ENCODE measurements around the gene WDFY2.
"Not testable (repeated sequence)": the region's sequence is repeated elsewhere in the genome, so short reads cannot be mapped to it uniquely, and the experiment has no call there.

Gene WDFY2

GRCh38 chr13:51666374-51666773 lies 82.1 kb downstream of the WDFY2 start:
- DNase-seq (ENCODE audit: low read depth) = no peak

GRCh38 chr13:51666839-51667238 lies 82.6 kb downstream of the WDFY2 start:
- no peak for DNase-seq (ENCODE audit: low read depth)

GRCh38 chr13:51668580-51669195 lies 84.4 kb downstream of the WDFY2 start:
- DNase-seq (ENCODE audit: low read depth) = no peak

- no peak for DNase-seq (ENCODE audit: low read depth)
Observed at GRCh38 chr13:51673165-51673564, 88.9 kb downstream of the WDFY2 start.

GRCh38 chr13:51674276-51674675 lies 90.0 kb downstream of the WDFY2 start:
- no peak for DNase-seq (ENCODE audit: low read depth)

GRCh38 chr13:51675385-51675784 lies 91.1 kb downstream of the WDFY2 start:
- DNase-seq (ENCODE audit: low read depth) = no peak

- no peak for DNase-seq (ENCODE audit: low read depth)
Observed at GRCh38 chr13:51675877-51676276, 91.6 kb downstream of the WDFY2 start.

- no peak for DNase-seq (ENCODE audit: low read depth)
Observed at GRCh38 chr13:51676739-51677138, 92.5 kb downstream of the WDFY2 start.

- DNase-seq (ENCODE audit: low read depth) = no peak
Observed at GRCh38 chr13:51678420-51678819, 94.2 kb downstream of the WDFY2 start.

GRCh38 chr13:51679616-51680015 lies 95.4 kb downstream of the WDFY2 start:
- DNase-seq (ENCODE audit: low read depth) = no peak

GRCh38 chr13:51681037-51681678 lies 96.9 kb downstream of the WDFY2 start:
- no peak for DNase-seq (ENCODE audit: low read depth)

GRCh38 chr13:51682686-51683085 lies 98.4 kb downstream of the WDFY2 start:
- no peak for DNase-seq (ENCODE audit: low read depth)

- DNase-seq (ENCODE audit: low read depth) = no peak
Observed at GRCh38 chr13:51683597-51683996, 99.3 kb downstream of the WDFY2 start.

GRCh38 chr13:51684076-51684475 lies 99.8 kb downstream of the WDFY2 start:
- no peak for DNase-seq (ENCODE audit: low read depth)

GRCh38 chr13:51687947-51688714 lies 103.9 kb downstream of the WDFY2 start:
- DNase-seq (ENCODE audit: low read depth) = no peak

- no peak for DNase-seq (ENCODE audit: low read depth)
Observed at GRCh38 chr13:51688937-51689662, 104.8 kb downstream of the WDFY2 start.

- DNase-seq (ENCODE audit: low read depth) = no peak
Observed at GRCh38 chr13:51689663-51689996, 105.4 kb downstream of the WDFY2 start.

GRCh38 chr13:51695677-51696076 lies 111.4 kb downstream of the WDFY2 start:
- DNase-seq (ENCODE audit: low read depth) = not testable (repeated sequence)

- DNase-seq (ENCODE audit: low read depth) = no peak
Observed at GRCh38 chr13:51697181-51697580, 112.9 kb downstream of the WDFY2 start.

- no peak for DNase-seq (ENCODE audit: low read depth)
Observed at GRCh38 chr13:51697855-51698254, 113.6 kb downstream of the WDFY2 start.

GRCh38 chr13:51698352-51698751 lies 114.1 kb downstream of the WDFY2 start:
- no peak for DNase-seq (ENCODE audit: low read depth)

- no peak for DNase-seq (ENCODE audit: low read depth)
Observed at GRCh38 chr13:51704399-51705313, 120.4 kb downstream of the WDFY2 start.

All from stimulated activated CD8-positive, alpha-beta memory T cell treated with anti-CD3 and anti-CD28 coated beads, Interleukin-12 subunit alpha, Interleukin-12 subunit beta, amount 100 ng/mL, for 1 hour (primary cell).